Activated CD4-positive, CD25-positive, alpha-beta regulatory T cell treated with anti-CD3 and anti-CD28 coated beads, Interleukin-2, amount 50 U/mL, for 24 hours (primary cell): ENCODE results near the gene C1QTNF6.

ENCODE experiments used
- ATAC-seq, 2 donors: fragments of 150-1000 bp; cut with Tn5 transposase; one replicate each; pipeline ENCODE4 v1.10.0; 2021; ENCODE audit warnings: mild to moderate bottlenecking in 1 of 2, moderate library complexity in 1 of 2

The C1QTNF6 gene

DNA sequence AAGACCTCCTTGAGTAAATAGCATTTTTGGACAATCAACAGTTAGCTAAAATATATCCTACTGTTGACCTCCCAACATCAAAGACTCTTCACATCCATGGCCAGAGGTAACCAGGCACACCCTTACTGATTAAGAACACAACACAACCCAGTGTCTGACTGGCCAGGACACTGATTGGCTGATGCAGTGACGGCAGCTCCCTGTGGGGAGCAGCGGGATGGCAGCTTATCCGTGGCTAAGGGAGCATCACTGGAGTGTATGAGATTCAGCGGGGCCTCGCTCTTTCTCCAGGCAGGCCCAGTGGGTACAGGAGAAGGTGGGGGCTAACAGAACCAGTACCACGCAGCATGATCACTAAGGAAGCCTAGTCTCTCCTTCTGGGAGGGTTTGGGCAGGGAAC, 28.0 kb downstream of the C1QTNF6 start:
- no peak for ATAC-seq

DNA sequence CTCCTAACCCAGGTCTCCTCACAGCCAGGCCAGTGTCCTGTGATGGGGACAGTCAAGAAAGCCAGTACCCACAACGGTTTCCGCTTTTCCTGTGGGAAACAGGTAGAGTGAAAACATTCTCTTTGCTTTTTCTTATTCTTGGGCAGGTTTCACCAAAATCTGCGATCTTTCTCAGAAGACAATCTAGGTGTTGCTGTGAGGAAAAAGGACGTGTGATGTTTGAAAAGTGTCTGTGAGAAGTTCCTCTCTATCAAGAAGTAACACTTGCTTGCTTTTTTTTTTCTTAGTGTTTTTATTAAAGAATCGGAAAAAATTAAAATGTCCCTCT, 29.1 kb downstream of the C1QTNF6 start:
- no peak for ATAC-seq

DNA sequence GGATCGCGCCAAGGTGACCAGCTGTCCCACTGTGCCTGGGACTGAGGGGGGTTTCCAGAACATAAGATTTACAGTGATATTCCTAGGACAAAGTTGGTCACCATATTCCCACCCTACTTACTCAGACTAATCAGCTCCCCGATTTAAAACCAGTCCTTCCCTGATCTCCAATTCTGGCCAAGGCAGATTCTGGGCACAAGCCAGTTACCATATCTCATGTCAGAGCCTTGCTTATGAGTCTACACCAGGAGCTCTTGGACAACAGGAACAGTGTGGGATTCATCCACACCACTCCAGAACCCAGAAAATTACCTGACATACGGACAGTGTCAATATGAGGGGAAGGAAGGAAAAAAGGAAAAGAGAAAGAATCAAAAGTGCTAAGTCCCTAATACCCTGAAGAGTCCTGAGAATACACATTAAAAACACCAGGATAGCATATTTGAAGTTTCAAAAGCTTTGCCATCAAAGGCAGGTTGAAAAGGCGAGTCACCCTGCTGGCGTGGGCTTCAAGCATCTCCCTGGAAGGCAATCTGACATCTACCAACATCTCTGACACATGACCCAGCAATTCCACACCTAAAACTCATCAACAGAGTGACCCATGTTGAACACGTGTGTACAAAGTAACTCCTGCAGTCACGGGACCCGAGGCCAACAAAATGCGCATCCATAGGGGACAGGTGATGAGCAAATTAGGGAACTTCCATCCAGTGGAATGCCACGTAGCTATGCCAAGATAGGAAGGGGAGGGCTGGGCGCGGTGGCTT, 30.3 kb downstream of the C1QTNF6 start:
- no peak for ATAC-seq

- ATAC-seq = no peak
These were observed 31.2 kb downstream of the C1QTNF6 start for GRCh38 chr22:37156686-37157435.

DNA sequence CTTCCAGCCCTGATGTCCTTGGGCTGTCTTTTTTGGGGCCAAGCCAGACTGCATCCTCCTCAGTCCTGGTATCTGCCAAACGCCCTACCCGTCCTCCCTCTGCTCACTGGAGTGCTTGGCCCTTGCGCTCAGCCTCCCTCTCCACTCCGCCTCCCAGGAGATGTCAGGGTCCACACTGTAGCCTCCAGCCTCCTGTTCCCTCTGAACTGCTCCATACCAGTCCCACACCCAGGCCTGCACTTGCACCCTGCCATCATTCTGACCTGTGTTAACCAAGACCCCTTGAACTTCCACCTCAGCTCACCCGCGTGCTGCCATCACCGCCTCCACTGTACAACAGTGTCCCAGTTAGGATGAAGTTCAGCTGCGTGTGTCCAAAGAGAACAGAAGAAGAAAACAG, 32.1 kb downstream of the C1QTNF6 start:
- no peak for ATAC-seq

- ATAC-seq = peak in 1 of 2 donors; percentile 16
These were observed 32.9 kb downstream of the C1QTNF6 start for GRCh38 chr22:37154925-37155712.

DNA sequence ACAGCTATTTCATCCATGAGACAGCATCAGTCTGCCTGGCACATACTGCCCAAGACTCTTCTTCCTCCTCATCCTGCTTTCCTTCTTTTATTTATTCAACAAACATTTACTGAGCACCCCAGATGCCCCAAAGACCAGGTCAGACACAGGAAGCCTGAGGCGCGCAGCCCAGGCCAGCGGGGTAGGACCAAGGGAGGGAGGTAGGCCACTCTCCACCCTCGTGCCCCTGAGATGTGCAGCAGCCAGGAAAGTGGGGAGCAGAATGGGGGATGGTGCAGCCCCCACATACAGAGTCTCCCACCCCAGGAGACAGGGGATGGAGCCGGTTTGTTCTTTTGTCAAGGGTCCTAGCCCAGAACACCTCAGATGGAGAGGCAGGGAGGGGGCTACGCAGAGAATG, 34.1 kb downstream of the C1QTNF6 start:
- no peak for ATAC-seq

DNA sequence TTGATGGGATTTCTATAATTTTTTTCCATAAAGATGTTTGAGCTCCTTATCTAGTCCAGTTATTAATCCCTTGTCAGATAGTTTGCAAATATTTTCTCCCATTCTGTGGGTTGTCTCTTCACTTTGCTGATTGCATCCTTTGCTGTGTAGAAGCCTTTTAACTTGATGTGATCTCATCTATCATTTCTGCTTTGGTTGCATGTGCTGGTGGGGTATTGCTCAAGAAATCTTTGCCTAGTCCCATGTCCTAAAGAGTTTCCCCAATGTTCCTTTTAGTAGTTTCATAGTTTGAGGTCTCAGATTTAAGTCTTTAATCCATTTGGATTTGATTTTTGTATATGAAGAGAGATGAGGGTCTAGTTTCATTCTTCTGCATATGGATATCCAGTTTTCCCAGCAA, 36.6 kb downstream of the C1QTNF6 start:
- no peak for ATAC-seq

- no peak for ATAC-seq
These were observed 37.3 kb downstream of the C1QTNF6 start for GRCh38 chr22:37150701-37151100.

DNA sequence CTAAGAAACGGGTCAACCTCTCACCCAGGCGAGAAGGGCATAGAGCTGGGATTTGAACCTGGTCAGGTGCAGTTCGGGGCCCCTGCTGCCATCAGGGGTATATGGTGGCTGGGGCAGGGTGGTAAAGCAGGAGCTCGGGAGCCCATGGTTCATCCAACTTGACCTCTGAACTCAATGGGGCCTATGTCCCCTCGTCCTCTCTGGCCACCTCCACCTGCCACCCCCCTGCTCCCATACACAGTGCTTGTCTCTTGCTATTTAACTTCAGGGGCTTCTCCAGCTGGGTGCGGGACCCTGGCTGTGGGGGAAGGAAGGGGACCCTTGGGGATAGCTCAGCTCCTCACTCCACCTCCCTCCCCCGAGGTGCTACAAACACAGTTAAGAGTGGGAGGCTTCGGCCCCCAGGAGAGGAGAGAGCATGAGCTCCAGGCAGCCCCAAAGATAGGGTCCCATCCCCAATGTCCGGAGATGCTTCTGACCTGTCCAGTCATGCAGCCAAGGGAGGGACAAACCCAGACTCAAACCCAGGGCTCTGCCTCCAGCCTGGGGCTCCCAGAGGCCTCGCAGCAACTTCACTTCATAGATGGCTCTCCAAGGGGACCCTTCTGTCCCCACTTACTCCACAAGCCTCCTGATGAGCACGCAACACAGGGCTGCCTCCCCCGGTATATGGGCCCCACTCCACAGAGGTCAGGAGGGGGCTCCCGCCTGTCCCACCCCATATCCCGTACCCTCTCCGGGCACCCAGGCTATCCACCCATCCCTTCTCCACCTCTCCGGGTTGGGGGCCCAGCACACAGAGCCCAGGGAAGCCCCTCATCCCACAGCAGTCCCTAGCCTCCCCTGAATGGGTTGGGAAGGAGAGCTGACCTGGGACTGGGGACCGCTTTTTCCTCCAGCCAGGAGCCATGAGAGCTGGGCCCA, 39.0 kb downstream of the C1QTNF6 start:
- no peak for ATAC-seq

GRCh38 chr22:37148031-37148651, 39.9 kb downstream of the C1QTNF6 start:
- no peak for ATAC-seq

GRCh38 chr22:37147186-37147990, 40.7 kb downstream of the C1QTNF6 start:
- ATAC-seq = peak; percentile 19 to 25

DNA sequence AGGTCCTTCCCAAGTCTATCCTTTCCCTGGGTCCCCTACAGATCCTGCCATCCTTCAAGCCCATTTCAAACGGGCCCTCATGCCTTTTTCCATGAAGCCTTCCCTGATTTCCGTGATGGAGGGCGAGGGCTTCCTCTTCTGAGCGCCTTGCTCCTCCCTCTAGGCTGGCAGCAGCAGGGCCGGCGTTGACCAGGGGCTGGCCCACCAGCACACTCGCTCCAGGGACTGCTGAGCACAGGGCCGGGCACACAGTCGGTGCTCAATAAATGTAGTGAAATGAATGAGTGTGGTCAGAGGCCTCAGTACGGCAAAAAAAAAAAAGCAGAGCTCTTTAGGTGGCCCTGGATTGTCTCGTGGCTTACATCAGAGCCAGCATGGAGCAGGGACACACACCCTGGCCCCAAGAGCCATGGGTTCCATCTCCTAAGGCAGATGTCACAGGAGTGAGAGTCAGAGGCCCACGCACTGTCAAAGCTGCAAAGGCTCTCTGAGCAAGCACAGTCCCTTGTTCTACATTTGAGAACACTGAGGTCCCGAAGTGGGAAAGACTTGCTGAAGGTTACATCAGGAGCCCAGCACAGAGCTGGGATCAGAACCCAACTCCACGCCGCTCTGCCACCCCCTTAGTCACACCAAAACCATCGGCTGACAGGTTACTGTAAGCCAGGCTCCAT, 41.4 kb downstream of the C1QTNF6 start:
- ATAC-seq = peak in 1 of 2 donors; percentile 6

- no peak for ATAC-seq
These were observed 42.0 kb downstream of the C1QTNF6 start for GRCh38 chr22:37146051-37146385.

DNA sequence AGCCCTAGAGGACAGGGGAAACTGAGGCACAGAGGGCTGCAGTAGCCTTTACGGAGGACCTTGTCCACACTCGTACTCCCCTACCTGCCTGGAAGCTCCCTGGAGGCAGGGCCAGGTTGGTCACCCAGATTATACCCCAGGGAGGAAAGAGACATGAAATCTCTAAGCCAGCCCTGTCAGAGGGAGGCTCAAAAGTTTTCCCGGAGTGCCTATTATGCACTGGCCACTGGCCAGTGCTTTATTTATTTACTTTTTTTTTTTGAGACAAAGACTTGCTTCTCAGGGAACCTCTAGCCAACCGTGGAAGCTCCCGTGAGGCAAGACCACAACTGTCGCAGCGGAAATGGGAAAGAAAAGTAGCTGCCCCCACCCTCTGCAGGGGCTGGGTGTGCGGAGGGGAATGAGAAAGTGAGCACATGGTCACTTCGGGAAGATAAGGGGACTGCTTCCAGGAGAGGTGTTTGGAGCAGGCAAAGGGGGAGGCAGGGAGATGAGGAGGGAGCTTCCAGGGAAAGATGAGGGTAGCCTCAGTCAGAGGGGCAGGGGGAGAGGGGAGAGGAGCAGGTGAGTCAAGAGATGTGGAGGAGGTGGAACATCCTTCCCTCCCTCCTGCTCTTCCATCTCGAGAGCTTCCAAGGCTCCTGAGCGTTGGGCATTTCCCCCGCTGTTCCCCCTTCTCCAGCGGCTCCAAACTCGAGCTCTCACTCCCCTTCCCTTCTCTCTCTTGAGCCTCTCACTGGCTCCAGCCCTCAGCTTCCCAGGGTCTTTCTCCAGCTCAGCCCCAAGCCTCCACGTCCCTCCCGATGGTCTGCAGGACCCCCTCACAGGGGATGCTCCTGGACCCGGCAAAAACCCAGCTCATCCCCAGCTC, 42.6 kb downstream of the C1QTNF6 start:
- ATAC-seq = no peak

GRCh38 chr22:37144180-37144554, 43.9 kb downstream of the C1QTNF6 start:
- ATAC-seq = no peak

DNA sequence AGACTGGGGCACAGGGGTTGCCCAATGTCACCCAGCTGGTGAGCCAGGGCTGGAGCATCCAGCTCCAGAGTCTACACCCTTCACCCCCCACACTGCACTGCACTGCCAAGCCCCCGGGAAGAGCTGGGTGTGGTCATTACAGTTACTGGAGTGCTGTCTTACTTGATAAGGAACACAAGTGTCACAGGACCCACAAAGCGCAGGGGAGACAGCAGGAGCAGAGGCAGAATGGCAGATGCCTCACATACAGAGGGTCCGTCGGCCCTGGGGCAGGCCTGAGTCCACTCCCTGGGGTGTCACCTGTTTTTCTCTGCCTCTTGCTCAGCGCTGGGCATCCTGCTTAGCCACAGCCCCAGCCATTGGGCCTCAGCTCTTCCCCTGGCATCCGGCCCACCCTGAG, 46.1 kb downstream of the C1QTNF6 start:
- ATAC-seq = no peak

- no peak for ATAC-seq
These were observed 46.6 kb downstream of the C1QTNF6 start for GRCh38 chr22:37141476-37141875.

GRCh38 chr22:37140686-37141323, 47.2 kb downstream of the C1QTNF6 start:
- ATAC-seq = no peak
